Ishikawa (cell line): Measurements from ENCODE around the gene MED6.

Experiments used
- CEBPB ChIP-seq: IDR thresholded peaks from 2 replicates; pipeline ENCODE4 v1.6.1; 2012
- CREB1 ChIP-seq: IDR thresholded peaks from 2 replicates; pipeline ENCODE4 v1.6.1; 2012; ENCODE audit warnings: low read depth
- EGR1 ChIP-seq: IDR thresholded peaks from 2 replicates; pipeline ENCODE4 v1.6.1; 2012
- EP300 ChIP-seq: IDR thresholded peaks from 2 replicates; pipeline ENCODE4 v1.6.1; 2012; ENCODE audit warnings: borderline replicate concordance
- FOXM1 ChIP-seq: IDR thresholded peaks from 2 replicates; pipeline ENCODE4 v1.6.1; 2012; ENCODE audit warnings: low read depth, borderline replicate concordance
- MAX ChIP-seq: IDR thresholded peaks from 2 replicates; pipeline ENCODE4 v1.6.1; 2012
- RAD21 ChIP-seq: IDR thresholded peaks from 2 replicates; pipeline ENCODE4 v1.6.1; 2012; ENCODE audit warnings: low read depth
- TAF1 ChIP-seq: IDR thresholded peaks from 2 replicates; pipeline ENCODE4 v1.6.1; 2012; ENCODE audit warnings: low read depth, mild to moderate bottlenecking
- TF ChIP-seq, protein P1 (sequence below): IDR thresholded peaks from 2 replicates; pipeline ENCODE4 v1.6.1; 2012; ENCODE audit warnings: low read depth, mild to moderate bottlenecking

GRCh38 chr14:70600382-70601157 lies at the start of gene MED6:
- TF ChIP-seq CEBPB: no peak
- TF ChIP-seq, protein P1, sequence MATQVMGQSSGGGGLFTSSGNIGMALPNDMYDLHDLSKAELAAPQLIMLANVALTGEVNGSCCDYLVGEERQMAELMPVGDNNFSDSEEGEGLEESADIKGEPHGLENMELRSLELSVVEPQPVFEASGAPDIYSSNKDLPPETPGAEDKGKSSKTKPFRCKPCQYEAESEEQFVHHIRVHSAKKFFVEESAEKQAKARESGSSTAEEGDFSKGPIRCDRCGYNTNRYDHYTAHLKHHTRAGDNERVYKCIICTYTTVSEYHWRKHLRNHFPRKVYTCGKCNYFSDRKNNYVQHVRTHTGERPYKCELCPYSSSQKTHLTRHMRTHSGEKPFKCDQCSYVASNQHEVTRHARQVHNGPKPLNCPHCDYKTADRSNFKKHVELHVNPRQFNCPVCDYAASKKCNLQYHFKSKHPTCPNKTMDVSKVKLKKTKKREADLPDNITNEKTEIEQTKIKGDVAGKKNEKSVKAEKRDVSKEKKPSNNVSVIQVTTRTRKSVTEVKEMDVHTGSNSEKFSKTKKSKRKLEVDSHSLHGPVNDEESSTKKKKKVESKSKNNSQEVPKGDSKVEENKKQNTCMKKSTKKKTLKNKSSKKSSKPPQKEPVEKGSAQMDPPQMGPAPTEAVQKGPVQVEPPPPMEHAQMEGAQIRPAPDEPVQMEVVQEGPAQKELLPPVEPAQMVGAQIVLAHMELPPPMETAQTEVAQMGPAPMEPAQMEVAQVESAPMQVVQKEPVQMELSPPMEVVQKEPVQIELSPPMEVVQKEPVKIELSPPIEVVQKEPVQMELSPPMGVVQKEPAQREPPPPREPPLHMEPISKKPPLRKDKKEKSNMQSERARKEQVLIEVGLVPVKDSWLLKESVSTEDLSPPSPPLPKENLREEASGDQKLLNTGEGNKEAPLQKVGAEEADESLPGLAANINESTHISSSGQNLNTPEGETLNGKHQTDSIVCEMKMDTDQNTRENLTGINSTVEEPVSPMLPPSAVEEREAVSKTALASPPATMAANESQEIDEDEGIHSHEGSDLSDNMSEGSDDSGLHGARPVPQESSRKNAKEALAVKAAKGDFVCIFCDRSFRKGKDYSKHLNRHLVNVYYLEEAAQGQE: no peak
- no peak; the same call in 1 of the 2 replicates for TF ChIP-seq EGR1
- TF ChIP-seq RAD21: no peak
- TF ChIP-seq TAF1: peak; percentile 58; the same call in 1 of the 2 replicates
- TF ChIP-seq EP300: no peak
- peak; percentile 32; the same call in 1 of the 2 replicates for TF ChIP-seq MAX
- no peak for TF ChIP-seq FOXM1
- peak; percentile 96 for TF ChIP-seq CREB1
